ENCODE results near the gene HNRNPLL.

HNRNPLL gene

GRCh38 chr2:38635139-38635538 is 32.4 kb upstream of the HNRNPLL start:
- H3K27me3 ChIP-seq (ENCODE audit: control insufficient read depth in 2 of 2, insufficient read depth in 2 of 2, low read length in 2 of 2): no peaks in the 10 kb centered on the region
- H3K9ac ChIP-seq (ENCODE audit: low read depth in 1 of 2, low read length in 2 of 2): no peak overlapping the region
- no peak overlapping the region for H3K27ac ChIP-seq (ENCODE audit: low read depth in 2 of 2, low read length in 2 of 2)
- no peak overlapping the region for H3K4me3 ChIP-seq (ENCODE audit: low read length in 2 of 2)
- H3K4me1 ChIP-seq (ENCODE audit: control insufficient read depth in 2 of 2, insufficient read depth in 2 of 2, low read length in 2 of 2): no peaks in the 10 kb centered on the region
- H3K36me3 ChIP-seq (ENCODE audit: control insufficient read depth in 2 of 2, insufficient read depth in 2 of 2, low read length in 2 of 2): no peaks in the 10 kb centered on the region
- H3K9me3 ChIP-seq (ENCODE audit: control insufficient read depth in 2 of 2, low read length in 2 of 2): no peaks in the 10 kb centered on the region

- Histone ChIP-seq H3K36me3 (ENCODE audit: control insufficient read depth in 2 of 2, insufficient read depth in 2 of 2, low read length in 2 of 2) (no peaks in the 10 kb centered on the region), H3K4me1 (ENCODE audit: control insufficient read depth in 2 of 2, insufficient read depth in 2 of 2, low read length in 2 of 2) (no peaks in the 10 kb centered on the region), H3K4me3 (ENCODE audit: low read length in 2 of 2) (no peak overlapping the region), H3K9me3 (ENCODE audit: control insufficient read depth in 2 of 2, low read length in 2 of 2) (no peaks in the 10 kb centered on the region), H3K27ac (ENCODE audit: low read depth in 2 of 2, low read length in 2 of 2) (no peak overlapping the region), H3K27me3 (ENCODE audit: control insufficient read depth in 2 of 2, insufficient read depth in 2 of 2, low read length in 2 of 2) (no peaks in the 10 kb centered on the region), H3K9ac (ENCODE audit: low read depth in 1 of 2, low read length in 2 of 2) (no peak overlapping the region)
These were observed 32.0 kb upstream of the HNRNPLL start for GRCh38 chr2:38634684-38635083.

- Histone ChIP-seq H3K9ac (ENCODE audit: low read depth in 1 of 2, low read length in 2 of 2) (no peak overlapping the region), H3K27ac (ENCODE audit: low read depth in 2 of 2, low read length in 2 of 2) (no peak overlapping the region), H3K27me3 (ENCODE audit: control insufficient read depth in 2 of 2, insufficient read depth in 2 of 2, low read length in 2 of 2) (no peaks in the 10 kb centered on the region), H3K36me3 (ENCODE audit: control insufficient read depth in 2 of 2, insufficient read depth in 2 of 2, low read length in 2 of 2) (no peaks in the 10 kb centered on the region), H3K9me3 (ENCODE audit: control insufficient read depth in 2 of 2, low read length in 2 of 2) (no peaks in the 10 kb centered on the region), H3K4me1 (ENCODE audit: control insufficient read depth in 2 of 2, insufficient read depth in 2 of 2, low read length in 2 of 2) (no peaks in the 10 kb centered on the region), H3K4me3 (ENCODE audit: low read length in 2 of 2) (no peak overlapping the region)
These were observed 31.2 kb upstream of the HNRNPLL start for GRCh38 chr2:38633895-38634294.

- H3K36me3 ChIP-seq (ENCODE audit: control insufficient read depth in 2 of 2, insufficient read depth in 2 of 2, low read length in 2 of 2): no peaks in the 10 kb centered on the region
- no peaks in the 10 kb centered on the region for H3K4me1 ChIP-seq (ENCODE audit: control insufficient read depth in 2 of 2, insufficient read depth in 2 of 2, low read length in 2 of 2)
- no peaks in the 10 kb centered on the region for H3K27me3 ChIP-seq (ENCODE audit: control insufficient read depth in 2 of 2, insufficient read depth in 2 of 2, low read length in 2 of 2)
- H3K4me3 ChIP-seq (ENCODE audit: low read length in 2 of 2): no peak overlapping the region
- H3K27ac ChIP-seq (ENCODE audit: low read depth in 2 of 2, low read length in 2 of 2): no peak overlapping the region
- H3K9me3 ChIP-seq (ENCODE audit: control insufficient read depth in 2 of 2, low read length in 2 of 2): no peaks in the 10 kb centered on the region
- no peak overlapping the region for H3K9ac ChIP-seq (ENCODE audit: low read depth in 1 of 2, low read length in 2 of 2)
These were observed 30.3 kb upstream of the HNRNPLL start for GRCh38 chr2:38632980-38633379.

GRCh38 chr2:38631976-38632375 is 29.2 kb upstream of the HNRNPLL start:
- H3K27ac ChIP-seq (ENCODE audit: low read depth in 2 of 2, low read length in 2 of 2): no peak overlapping the region
- no peaks in the 10 kb centered on the region for H3K4me1 ChIP-seq (ENCODE audit: control insufficient read depth in 2 of 2, insufficient read depth in 2 of 2, low read length in 2 of 2)
- no peaks in the 10 kb centered on the region for H3K9me3 ChIP-seq (ENCODE audit: control insufficient read depth in 2 of 2, low read length in 2 of 2)
- no peaks in the 10 kb centered on the region for H3K27me3 ChIP-seq (ENCODE audit: control insufficient read depth in 2 of 2, insufficient read depth in 2 of 2, low read length in 2 of 2)
- no peak overlapping the region for H3K4me3 ChIP-seq (ENCODE audit: low read length in 2 of 2)
- H3K36me3 ChIP-seq (ENCODE audit: control insufficient read depth in 2 of 2, insufficient read depth in 2 of 2, low read length in 2 of 2): no peaks in the 10 kb centered on the region
- H3K9ac ChIP-seq (ENCODE audit: low read depth in 1 of 2, low read length in 2 of 2): no peak overlapping the region

- H3K36me3 ChIP-seq (ENCODE audit: control insufficient read depth in 2 of 2, insufficient read depth in 2 of 2, low read length in 2 of 2): no peaks in the 10 kb centered on the region
- H3K9me3 ChIP-seq (ENCODE audit: control insufficient read depth in 2 of 2, low read length in 2 of 2): no peaks in the 10 kb centered on the region
- no peak overlapping the region for H3K4me3 ChIP-seq (ENCODE audit: low read length in 2 of 2)
- H3K4me1 ChIP-seq (ENCODE audit: control insufficient read depth in 2 of 2, insufficient read depth in 2 of 2, low read length in 2 of 2): no peaks in the 10 kb centered on the region
- no peaks in the 10 kb centered on the region for H3K27me3 ChIP-seq (ENCODE audit: control insufficient read depth in 2 of 2, insufficient read depth in 2 of 2, low read length in 2 of 2)
- H3K27ac ChIP-seq (ENCODE audit: low read depth in 2 of 2, low read length in 2 of 2): no peak overlapping the region
- no peak overlapping the region for H3K9ac ChIP-seq (ENCODE audit: low read depth in 1 of 2, low read length in 2 of 2)
These were observed 27.0 kb upstream of the HNRNPLL start for GRCh38 chr2:38629684-38630083.

GRCh38 chr2:38627391-38627790 is 24.7 kb upstream of the HNRNPLL start:
- no peaks in the 10 kb centered on the region for H3K36me3 ChIP-seq (ENCODE audit: control insufficient read depth in 2 of 2, insufficient read depth in 2 of 2, low read length in 2 of 2)
- H3K9me3 ChIP-seq (ENCODE audit: control insufficient read depth in 2 of 2, low read length in 2 of 2): no peaks in the 10 kb centered on the region
- H3K27me3 ChIP-seq (ENCODE audit: control insufficient read depth in 2 of 2, insufficient read depth in 2 of 2, low read length in 2 of 2): no peaks in the 10 kb centered on the region
- no peak overlapping the region for H3K4me3 ChIP-seq (ENCODE audit: low read length in 2 of 2)
- H3K4me1 ChIP-seq (ENCODE audit: control insufficient read depth in 2 of 2, insufficient read depth in 2 of 2, low read length in 2 of 2): no peaks in the 10 kb centered on the region
- H3K9ac ChIP-seq (ENCODE audit: low read depth in 1 of 2, low read length in 2 of 2): no peak overlapping the region
- no peak overlapping the region for H3K27ac ChIP-seq (ENCODE audit: low read depth in 2 of 2, low read length in 2 of 2)

GRCh38 chr2:38626326-38627035 is 23.8 kb upstream of the HNRNPLL start:
- Histone ChIP-seq H3K27ac (ENCODE audit: low read depth in 2 of 2, low read length in 2 of 2) (no peak overlapping the region), H3K9me3 (ENCODE audit: control insufficient read depth in 2 of 2, low read length in 2 of 2) (no peaks in the 10 kb centered on the region), H3K4me3 (ENCODE audit: low read length in 2 of 2) (no peak overlapping the region), H3K27me3 (ENCODE audit: control insufficient read depth in 2 of 2, insufficient read depth in 2 of 2, low read length in 2 of 2) (no peaks in the 10 kb centered on the region), H3K36me3 (ENCODE audit: control insufficient read depth in 2 of 2, insufficient read depth in 2 of 2, low read length in 2 of 2) (no peaks in the 10 kb centered on the region), H3K9ac (ENCODE audit: low read depth in 1 of 2, low read length in 2 of 2) (no peak overlapping the region), H3K4me1 (ENCODE audit: control insufficient read depth in 2 of 2, insufficient read depth in 2 of 2, low read length in 2 of 2) (no peaks in the 10 kb centered on the region)

- Histone ChIP-seq H3K9me3 (ENCODE audit: control insufficient read depth in 2 of 2, low read length in 2 of 2) (no peaks in the 10 kb centered on the region), H3K4me3 (ENCODE audit: low read length in 2 of 2) (no peak overlapping the region), H3K4me1 (ENCODE audit: control insufficient read depth in 2 of 2, insufficient read depth in 2 of 2, low read length in 2 of 2) (no peaks in the 10 kb centered on the region), H3K9ac (ENCODE audit: low read depth in 1 of 2, low read length in 2 of 2) (no peak overlapping the region), H3K36me3 (ENCODE audit: control insufficient read depth in 2 of 2, insufficient read depth in 2 of 2, low read length in 2 of 2) (no peaks in the 10 kb centered on the region), H3K27me3 (ENCODE audit: control insufficient read depth in 2 of 2, insufficient read depth in 2 of 2, low read length in 2 of 2) (no peaks in the 10 kb centered on the region), H3K27ac (ENCODE audit: low read depth in 2 of 2, low read length in 2 of 2) (no peak overlapping the region)
These were observed 19.5 kb upstream of the HNRNPLL start for GRCh38 chr2:38622210-38622609.

- Histone ChIP-seq H3K9me3 (ENCODE audit: control insufficient read depth in 2 of 2, low read length in 2 of 2) (no peaks in the 10 kb centered on the region), H3K4me3 (ENCODE audit: low read length in 2 of 2) (no peak overlapping the region), H3K9ac (ENCODE audit: low read depth in 1 of 2, low read length in 2 of 2) (no peak overlapping the region), H3K27ac (ENCODE audit: low read depth in 2 of 2, low read length in 2 of 2) (no peak overlapping the region), H3K27me3 (ENCODE audit: control insufficient read depth in 2 of 2, insufficient read depth in 2 of 2, low read length in 2 of 2) (no peaks in the 10 kb centered on the region), H3K4me1 (ENCODE audit: control insufficient read depth in 2 of 2, insufficient read depth in 2 of 2, low read length in 2 of 2) (no peaks in the 10 kb centered on the region), H3K36me3 (ENCODE audit: control insufficient read depth in 2 of 2, insufficient read depth in 2 of 2, low read length in 2 of 2) (no peaks in the 10 kb centered on the region)
These were observed 18.3 kb upstream of the HNRNPLL start for GRCh38 chr2:38621018-38621417.
